ENCODE data around the gene MCCD1.

Gene MCCD1

DNA sequence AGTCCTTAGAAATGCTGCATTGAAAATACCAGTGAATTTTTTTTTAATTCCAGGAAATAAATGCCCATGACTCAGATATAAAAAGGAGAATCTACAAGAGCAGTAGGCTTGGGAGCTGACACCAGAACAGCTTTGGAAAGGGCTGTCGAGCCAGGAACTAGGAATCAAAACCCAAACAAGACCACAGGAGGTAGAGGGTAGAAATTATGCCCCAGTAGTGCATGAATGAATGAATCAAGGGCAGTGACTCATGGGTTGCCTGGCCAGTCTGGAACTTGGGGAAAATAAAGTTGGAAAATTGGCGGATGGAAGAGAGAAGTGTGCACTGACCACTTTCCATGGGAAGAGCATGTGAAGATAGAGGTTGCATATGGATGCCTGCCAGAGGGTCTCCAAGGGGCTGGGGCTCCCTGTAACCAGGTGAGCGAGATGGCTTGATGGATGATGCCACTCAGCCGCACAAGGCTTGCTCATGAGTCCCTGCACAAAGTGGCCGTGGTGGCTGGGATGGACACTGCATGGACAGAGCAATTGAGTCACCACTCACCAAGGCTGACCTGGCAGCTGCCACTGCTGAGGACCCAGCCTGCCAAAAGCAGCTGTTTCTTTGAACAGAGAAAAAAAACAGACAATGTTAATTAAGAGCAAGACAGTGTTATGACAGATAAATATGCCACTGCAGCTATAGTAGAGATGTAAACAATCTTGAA, 15.2 kb upstream of the MCCD1 start:
- DNase-seq (ENCODE audit: low read depth) = peak; percentile 48

DNA sequence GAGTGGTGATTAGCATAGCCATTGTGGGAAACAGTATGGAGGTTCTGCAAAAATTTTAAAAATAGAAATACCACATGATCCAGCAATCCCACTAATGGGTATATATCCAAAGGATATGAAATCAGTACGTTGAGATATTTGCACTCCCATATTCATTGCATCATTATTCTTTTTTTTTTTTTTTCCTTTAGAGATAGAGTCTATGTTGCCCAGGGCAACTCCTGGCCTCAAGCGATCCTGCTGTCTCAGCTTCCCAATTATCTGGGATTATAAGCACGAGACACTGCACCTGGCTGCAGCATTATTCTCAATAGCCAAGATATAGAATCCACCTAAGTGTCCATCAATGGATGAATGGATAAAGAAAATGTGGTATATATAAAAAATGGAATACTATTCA, 6.9 kb upstream of the MCCD1 start:
- DNase-seq (ENCODE audit: low read depth) = no peak

DNA sequence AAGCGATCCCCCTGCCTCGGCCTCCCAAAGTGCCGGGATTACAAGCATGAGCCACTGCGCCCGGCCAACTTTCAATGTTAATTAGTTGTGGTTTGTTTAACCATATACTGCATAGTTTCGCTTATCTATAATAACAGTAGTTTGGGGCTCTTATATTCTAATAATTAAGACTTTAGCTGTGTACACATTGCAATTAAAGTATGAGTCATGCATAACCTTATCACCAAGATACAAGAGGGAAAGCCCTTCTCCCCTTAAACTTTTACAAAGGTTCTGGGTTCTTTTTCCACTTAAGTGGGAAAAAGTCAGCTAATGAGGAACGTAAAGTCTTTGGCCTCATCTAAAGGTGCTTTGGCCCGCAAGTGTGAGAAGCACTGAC, 3.2 kb upstream of the MCCD1 start:
- no peak for DNase-seq (ENCODE audit: low read depth)

DNA sequence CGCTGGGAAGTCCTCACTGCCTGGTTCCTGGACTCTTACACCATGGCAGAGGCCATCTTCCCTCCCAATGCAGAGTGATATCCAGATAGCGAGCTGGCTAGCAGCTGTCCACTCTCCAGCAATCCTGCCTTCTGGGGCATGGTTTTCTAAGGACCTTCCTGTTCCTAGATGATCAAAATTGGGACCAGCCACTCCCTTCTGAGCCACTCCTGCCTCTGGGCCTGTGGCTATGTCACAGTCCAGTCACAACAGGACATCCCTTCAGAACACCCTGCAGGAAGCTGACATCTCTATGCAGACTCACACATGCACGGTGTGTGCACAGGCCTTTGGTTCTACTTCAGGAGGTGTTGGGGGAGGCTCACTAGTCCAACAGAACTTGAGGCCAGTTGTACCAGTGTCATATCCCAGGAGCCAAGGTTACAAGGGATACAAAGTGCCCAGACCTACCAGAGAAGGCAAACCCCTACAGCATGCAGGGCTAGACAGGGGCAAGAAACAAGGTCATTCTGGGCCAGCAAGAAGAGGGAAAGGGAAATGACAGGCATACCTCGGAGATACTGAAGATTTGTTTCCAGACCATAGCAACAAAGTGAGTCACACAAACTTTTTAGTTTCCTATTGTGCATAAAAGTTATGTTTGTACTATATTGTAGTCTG, 2.7 kb upstream of the MCCD1 start:
- peak; percentile 66 for DNase-seq (ENCODE audit: low read depth)

DNA sequence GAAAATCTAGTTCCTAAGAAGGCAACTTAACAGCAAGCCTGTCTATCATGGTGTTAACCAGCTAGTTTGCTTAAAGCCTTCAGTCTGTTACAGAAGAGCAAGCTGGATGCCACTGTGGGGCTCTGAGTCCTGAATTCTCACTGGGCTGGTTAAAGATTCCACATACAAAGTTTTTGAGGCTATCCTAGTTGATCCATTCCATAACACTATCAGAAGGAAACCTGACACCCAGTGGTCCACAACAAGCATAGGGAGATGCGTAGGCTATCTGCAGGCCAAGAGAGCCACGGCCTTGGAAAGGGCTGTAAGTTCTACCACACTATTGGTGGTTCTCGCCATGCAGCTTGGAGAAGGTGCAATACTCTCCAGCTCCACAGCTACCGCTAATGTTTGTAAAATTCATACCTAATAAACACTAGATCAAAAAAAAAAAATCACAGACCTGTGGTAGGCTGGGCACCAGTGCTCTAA, 420 bp upstream of the MCCD1 start:
- DNase-seq (ENCODE audit: low read depth) = no peak

DNA sequence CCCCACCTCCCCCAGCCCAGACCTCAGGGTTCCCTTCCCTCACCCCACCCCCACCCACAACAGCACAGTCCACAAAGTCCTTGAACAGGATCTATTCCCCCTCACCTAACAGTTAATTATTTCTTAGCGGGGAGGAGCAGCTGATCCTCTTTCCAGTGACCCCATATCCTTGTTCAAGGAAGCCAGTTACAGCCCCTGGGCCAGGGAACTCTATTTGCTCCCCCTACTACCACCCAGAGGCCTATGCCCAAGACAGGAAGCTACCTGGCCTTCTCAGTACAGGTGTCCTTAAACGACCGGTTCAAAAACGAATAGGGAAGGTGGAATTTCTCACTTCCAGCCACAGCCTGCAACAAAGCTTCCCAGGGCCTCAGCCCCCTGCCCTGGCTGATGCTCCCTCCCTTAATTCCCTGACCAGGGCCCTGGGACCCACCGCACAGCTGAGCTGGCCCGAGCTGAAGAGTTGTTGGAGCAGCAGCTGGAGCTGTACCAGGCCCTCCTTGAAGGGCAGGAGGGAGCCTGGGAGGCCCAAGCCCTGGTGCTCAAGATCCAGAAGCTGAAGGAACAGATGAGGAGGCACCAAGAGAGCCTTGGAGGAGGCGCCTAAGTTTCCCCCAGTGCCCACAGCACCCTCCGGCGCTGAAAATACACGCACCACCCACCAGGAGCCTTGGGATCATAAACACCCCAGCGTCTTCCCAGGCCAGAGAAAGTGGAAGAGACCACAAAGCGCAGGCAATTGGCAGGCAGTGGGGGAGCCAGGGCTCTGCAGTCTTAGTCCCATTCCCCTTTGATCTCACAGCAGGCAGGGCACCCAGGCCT, 778 bp downstream of the MCCD1 start:
- no peak for DNase-seq (ENCODE audit: low read depth)

DNA sequence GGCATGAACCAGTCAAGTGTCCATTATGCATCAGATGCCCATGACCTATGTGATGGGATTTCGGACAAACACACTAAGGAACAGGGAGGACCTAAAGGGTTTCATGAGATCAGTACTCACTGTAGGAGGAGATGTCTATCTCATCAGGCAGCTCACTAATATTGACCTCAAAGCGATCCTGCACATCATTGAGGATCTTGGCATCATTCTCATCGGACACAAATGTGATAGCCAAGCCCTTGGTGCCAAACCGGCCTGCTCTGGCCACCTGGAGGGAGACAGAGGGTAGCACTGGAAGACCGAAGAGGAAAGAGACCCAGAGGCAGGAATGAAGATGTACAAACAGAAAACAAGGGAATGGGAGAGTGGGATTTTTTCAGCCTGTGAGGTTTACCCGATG, 1.9 kb downstream of the MCCD1 start:
- no peak for DNase-seq (ENCODE audit: low read depth)

DNA sequence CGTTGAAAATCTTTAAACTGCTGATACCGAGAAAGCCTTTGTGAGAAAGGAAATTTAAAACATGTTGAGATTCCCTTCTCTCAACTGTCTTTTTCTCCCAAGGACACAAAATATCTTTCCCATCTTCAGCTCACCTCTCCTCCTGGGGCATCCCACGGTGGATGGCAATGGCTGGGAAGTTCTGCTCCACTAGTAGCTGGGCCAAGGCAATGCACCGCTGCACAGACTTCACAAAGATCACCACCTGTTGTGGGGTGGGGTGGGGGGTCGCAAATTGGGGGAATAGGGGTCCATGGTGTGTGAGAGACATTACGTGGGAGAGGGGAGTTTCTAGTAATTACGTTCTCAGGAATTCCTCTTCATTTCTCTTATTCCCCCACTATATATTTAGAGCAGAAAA, 2.4 kb downstream of the MCCD1 start:
- DNase-seq (ENCODE audit: low read depth) = no peak

DNA sequence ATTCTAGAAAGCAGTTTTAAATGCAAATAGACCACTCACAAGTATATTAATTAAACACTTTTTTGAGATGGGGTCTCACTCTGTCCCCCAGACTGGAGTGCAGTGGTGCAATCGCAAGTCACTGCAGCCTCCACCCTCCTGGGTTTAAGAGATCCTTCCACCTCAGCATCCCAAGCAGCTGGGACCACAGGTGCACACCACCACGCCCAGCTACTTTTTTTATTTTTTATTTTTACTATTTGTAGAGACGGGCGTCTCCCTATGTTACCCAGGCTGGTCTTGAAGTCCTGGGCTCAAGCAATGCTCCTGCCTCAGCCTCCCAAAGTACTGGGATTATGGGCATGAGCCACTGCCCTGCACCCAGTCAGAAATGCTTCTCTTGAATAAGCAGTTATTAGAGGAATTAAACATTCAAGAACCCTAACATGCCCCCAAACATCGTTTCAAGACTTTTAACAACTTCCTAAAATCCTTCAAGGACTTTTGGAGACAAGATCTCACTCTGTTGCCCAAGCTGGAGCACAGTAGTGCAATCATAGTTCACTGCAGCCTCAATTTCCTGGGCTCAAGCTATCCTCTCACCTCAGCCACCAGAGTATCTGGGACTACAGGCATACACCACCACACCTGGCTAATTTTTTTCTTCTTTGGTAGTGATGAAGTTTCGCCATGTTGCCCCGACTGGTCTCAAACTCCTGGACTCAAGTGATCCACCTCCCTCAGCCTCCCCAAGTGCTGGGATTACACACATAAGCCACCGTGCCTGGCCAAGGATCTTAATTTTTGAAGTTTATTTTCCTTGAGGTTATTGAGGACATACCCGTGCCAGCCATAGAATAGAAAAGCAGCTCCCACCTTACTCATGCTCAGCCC, 3.2 kb downstream of the MCCD1 start:
- no peak for DNase-seq (ENCODE audit: low read depth)

DNA sequence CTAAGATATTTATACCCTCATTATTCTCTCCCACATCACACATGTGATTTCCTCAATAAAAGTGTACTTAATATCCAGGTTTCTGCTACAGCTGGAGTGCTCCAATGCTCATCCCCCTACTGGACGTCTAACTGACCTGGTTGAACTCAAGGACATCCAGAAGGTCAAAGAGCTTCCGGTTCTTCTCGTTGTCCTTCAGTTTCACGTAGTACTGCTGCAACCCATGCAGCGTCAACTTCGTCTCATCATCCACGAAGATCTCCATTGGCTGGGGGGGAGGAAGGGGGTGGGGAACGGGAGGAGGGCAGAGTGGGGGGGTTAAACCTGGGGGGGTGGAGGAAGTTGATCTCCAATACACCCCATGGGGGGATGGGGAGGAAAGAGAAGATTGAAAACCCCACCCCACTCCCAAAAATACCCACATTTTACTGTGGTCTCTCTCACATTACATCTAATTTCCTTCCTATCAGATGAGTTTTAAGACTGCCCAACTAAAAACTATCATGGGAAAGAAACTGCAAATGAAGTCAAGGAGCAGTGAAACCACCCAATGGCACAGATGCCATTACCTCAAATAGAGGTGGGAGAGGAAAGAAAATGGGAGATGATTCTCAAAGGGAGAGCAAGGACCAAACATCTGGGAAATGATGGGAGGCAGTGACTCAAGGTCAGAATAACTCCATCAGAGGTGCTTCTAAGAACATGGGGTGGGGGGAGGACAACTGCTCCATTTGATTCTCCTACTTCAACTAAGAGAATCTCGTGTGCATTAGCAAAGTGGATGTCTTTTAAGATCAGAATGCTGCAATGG, 4.1 kb downstream of the MCCD1 start:
- DNase-seq (ENCODE audit: low read depth) = no peak

DNA sequence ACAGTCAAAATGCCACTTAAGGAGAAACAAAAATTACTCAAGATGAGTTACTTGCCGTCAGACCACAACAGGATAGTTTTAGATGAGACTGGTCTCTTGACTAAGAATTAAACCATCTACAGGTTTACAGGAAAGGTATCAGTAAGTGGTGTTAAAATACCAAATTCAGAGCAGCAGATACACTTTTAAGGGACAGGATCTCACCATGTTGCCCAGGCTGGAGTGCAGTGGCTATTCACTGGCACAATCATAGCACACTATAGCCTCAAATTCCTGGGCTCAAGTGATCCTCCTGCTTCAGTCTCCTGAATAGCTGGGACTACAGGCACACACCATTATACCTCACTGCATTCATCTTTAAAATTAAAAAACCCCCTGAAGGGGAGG, 4.7 kb downstream of the MCCD1 start:
- DNase-seq (ENCODE audit: low read depth) = no peak

DNA sequence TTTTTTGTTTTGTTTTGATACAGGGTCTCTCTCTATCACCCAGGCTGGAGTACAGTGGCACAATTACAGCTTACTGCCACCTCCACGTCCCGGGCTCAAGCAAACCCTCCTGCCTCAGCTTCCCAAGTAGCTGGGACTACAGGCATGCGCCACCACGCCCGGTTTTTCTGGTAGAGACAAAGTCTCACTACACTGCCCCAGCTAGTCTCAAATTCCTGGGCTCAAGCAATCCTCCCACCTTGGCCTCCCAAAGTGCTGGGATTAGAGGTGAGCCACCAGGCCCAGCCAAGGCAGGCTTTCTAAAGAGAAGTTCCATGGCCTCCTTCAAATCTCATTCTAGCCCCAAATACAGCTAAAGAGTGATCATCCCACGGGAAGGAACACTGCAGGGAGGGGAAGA, 5.2 kb downstream of the MCCD1 start:
- no peak for DNase-seq (ENCODE audit: low read depth)

DNA sequence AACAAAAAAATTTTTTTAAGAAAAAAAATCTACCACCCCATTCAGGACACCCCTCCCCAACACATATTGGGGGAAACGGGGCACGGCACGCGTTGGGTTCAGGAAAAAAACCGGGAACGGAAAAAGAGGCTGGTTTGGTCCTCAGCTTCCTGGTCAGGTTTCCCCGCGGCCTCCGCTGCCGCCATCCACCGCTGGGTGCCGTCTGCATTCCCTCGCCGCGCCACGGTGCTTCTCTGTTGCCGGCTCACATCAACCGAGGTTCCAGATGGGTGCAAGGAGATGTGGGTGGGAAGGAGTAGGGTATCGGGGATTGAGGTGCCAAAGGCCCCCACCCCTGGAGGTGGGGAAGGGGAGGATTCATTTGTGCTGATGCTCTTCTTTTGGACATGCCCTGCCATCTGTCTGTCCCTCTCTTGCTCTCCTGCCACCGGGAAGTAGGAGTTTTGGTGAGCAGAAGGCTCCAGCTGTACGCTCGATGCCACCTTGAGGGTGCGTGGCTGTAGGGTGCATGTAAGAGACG, 5.8 kb downstream of the MCCD1 start:
- DNase-seq (ENCODE audit: low read depth) = no peak

DNA sequence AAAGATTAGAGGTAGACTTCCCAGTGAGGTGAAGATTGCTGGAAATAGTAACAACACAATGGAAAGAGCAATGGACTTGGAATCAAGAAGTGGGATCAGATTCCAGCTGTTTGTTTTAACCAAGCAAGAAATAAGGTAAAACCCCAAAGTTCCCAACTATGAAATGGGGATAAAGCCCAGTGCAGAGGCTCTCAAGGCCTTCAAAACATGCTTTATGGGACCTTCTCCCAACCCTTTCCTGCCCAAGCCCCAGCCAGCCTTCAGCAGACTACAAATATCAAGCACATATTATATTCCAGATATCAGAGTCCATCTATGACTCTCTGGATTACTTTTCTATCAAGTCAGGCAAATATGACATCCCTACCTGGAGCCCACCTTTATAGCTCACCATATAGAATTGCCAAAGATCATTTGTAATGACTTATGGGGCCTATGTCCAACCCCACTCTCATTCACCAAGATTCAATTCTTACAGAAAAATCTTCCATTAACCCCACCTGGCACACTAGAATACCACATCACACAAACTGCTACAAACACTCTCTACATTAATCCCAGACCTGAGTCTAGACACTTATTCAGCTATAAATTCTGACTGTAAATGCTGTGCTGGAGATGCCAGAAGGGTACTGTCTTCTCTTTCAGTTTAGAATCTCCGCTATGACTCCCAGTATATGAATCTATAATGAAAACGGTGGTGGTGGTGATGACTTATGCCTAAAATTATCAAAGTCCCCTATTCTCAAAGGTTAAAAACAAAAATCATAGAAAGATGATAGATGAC, 7.0 kb downstream of the MCCD1 start:
- no peak for DNase-seq (ENCODE audit: low read depth)

DNA sequence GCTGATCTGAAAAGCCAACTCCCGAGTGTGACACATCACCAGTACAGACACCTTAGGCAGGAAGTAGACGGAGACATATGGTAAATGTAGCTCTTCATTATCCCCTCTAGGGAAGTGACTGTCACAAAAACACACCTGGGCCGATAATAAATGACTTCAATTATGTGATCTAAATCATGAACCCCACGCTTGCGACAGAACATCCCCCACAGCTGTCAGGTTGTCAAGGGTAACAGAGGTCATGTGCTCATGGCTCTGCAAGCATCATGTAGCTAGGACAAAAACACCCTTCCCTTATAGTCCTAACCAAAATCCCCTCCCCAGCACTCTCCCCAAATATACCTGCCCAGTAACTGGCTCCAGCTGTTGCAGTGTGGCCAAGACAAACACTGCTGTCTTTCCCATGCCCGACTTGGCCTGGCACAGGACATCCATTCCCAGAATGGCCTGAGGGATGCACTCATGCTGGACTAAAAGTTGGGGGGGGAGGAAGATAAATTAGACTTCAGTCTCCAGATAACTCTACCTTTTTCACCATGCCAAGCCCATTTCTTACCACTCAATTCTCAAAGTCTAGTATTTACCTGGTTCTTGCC, 10.1 kb downstream of the MCCD1 start:
- no peak for DNase-seq (ENCODE audit: low read depth)

DNA sequence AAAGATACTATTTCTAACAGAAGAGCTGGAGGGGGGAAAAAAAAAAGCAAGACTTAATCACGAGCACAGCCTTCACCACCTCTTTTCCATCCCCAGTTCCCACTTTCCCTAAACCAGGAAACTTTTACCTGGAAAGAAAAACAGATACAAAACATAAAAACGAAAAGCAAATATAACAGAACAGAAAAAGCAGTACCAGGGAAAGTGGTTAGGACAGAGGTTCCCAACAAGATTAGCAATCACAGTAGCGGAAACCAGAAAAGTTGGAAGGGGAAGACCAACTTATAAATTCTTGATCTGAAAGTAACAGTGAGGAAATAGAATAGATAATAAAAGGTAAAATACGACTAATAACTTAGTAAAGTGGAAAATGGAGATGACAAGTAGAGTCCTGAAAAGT, 11.9 kb downstream of the MCCD1 start:
- DNase-seq (ENCODE audit: low read depth) = no peak

DNA sequence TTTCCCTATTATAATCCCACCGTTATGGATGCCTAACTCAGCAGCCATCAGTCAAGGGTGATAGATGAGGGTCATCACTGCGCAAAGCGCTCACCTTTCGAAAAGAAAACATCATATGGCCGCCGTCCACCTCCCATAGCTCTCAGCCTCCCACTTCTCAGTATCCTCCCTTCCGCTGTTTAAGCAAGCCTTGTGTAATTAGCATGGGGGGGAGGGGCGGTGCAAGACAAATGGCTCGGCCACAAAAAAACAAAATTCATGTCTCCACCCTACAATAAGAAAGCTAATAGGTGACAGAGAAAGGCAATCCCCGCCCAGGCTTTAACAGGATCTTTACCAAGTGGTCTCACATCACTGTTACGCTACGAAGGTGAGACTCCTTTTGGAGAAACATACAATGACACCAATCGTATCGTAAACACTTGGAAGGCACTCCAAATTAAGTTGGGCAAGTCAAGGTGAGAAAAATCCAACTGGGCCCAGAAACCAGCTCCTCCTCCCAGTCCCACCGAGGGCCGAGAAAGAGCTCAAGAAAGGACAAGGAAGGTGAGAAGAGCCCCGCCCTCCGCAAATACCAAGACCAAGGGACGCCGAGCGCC, 12.4 kb downstream of the MCCD1 start:
- DNase-seq (ENCODE audit: low read depth) = peak; percentile 74

DNA sequence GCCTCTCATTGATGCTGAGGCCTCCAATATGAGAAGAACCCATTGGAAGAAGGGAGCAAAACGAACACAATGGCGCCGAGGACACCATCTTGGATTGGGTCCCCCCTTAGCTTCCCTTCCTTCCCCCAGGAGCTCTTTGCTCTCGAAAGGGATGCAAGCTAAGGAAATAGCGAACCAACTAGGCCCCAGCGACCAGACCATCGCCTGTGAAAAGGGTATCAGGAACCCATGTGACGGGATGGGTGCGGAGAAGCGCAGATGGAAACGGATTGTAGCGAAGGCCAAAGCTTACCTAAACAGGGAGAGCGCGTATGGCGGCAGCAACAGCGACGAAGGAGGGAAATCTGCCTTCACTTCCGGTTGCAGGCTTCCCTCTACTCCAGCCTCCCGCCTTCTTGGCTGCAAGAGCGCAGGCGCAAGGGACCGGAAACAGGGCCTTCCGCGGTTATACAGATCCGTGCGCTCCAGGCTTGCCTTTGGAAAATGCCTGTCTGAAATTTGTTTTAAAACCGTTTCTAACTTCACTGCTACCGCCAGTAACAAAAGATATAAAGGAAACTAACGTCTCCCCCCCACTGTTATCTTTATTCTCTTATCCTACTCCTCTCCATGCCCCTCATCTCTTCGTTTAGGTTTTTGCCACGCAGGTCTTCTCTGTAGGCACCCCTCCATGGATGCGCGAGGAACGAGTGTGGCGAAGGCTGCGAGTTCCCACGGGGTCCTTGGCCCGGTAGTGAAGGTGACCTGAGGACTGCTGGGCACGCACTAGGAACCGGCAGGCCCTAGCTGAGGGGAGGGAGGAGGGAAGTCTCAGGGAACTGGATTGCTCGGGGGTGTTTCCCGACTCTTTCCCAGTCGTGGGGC, 13.1 kb downstream of the MCCD1 start, which contains the start of gene DDX39B:
DDX39B (minus strand) TSS at position 346 of the 864 bp plus-strand sequence. CDS start 1,471 bp downstream, outside the sequence.
- peak; percentile 99 for DNase-seq (ENCODE audit: low read depth)

All from ELR (cell line).